HCT116 (cell line): Measurements from ENCODE around the gene SLC6A8. TPM values are rescaled to one million over a fixed set of nuclear protein-coding genes. Genes with fewer than 3 reads are reported as not detected.

Experiments
- ATAC-seq: fragments of 200-7000 bp; cut with Tn5 transposase; 2 replicates; pipeline ENCODE4 v1.9.1; 2020; ENCODE audit warnings: mild to moderate bottlenecking, moderate library complexity
- BruUV-seq: library from RNA; stranded (reverse); fragments of 400-500 nt; replicated peaks from 2 replicates; lab custom pipeline; 2021; lab: Mats Ljungman, UMichigan
- CTCF ChIA-PET: fragments of 300-600 bp; sonication (Branson Sonifier 250); formaldehyde crosslinking; loops from one replicate; lab custom pipeline; 2021; ENCODE audit warnings: antibody characterized with exemption; lab: Charles Lee
- POLR2A ChIA-PET: fragments of 300-600, 350-600 bp; sonication (Branson Sonifier 250); formaldehyde crosslinking; loops from one replicate; lab custom pipeline; 2021; ENCODE audit warnings: antibody characterized with exemption; lab: Charles Lee
- RAD21 ChIA-PET, 2 experiments: fragments of 300-600 bp; sonication (Branson Sonifier 250); formaldehyde crosslinking; loops; one replicate each; lab custom pipeline; 2023; ENCODE audit warnings: low total read pairs in 2 of 2; ENCODE audit not compliant: uncharacterized antibody in 2 of 2, unreplicated experiment in 2 of 2, low non-redundant PET in 1 of 2; lab: Charles Lee
- DNase-seq: peaks from one replicate; pipeline ENCODE4 v3.0.0-alpha.2; 2010; ENCODE audit warnings: low read depth, low spot score
- H2AFZ ChIP-seq: fragments of 200-600 bp; shearing (Covaris generic), sonication (generic); 2 replicates; pipeline ENCODE4 v1.6.1; 2017; ENCODE audit warnings: low read depth, mixed run types, mixed read lengths, antibody characterized with exemption, low read length; ENCODE audit not compliant: poor library complexity, severe bottlenecking
- H3K27ac ChIP-seq: 2 replicates; pipeline ENCODE4 v1.5.1; 2012; ENCODE audit warnings: low read depth, low read length
- H3K27me3 ChIP-seq: fragments of 200-600 bp; sonication (generic); 2 replicates; pipeline ENCODE4 v1.6.1; 2016; ENCODE audit warnings: mixed run types, low read length, mixed read lengths; ENCODE audit not compliant: insufficient read depth
- H3K36me3 ChIP-seq, 2 experiments: fragments of 200-500 bp in 1 of 2; fragments of 200-600 bp in 1 of 2; sonication (Bioruptor generic) in 1 of 2; sonication (generic) in 1 of 2; 2 replicates each; pipeline versions ENCODE4 v1.5.1 to v1.6.1; 2014 to 2016; ENCODE audit warnings: low read length in 2 of 2, inconsistent platforms in 1 of 2, mixed read lengths in 1 of 2, mixed run types in 1 of 2; ENCODE audit not compliant: insufficient read depth in 2 of 2, control insufficient read depth in 1 of 2
- H3K4me1 ChIP-seq, 2 experiments: fragments of 200-600 bp in 1 of 2; sonication (generic) in 1 of 2; 2 replicates each; pipeline versions ENCODE4 v1.5.1 to v1.6.1; 2012 to 2017; ENCODE audit warnings: low read length in 2 of 2, inconsistent platforms in 1 of 2, mild to moderate bottlenecking in 1 of 2, mixed read lengths in 1 of 2, mixed run types in 1 of 2, moderate library complexity in 1 of 2; ENCODE audit not compliant: insufficient read depth in 2 of 2, control insufficient read depth in 1 of 2
- H3K4me2 ChIP-seq: fragments of 200-600 bp; sonication (generic); 2 replicates; pipeline ENCODE4 v1.6.1; 2017; ENCODE audit warnings: mixed run types, low read length, mixed read lengths
- H3K4me3 ChIP-seq, 2 experiments: fragments of 200-600 bp in 1 of 2; sonication (generic) in 1 of 2; replicated peaks in 1 of 2; 2 replicates each; pipeline ENCODE4 v1.5.1; 2011 to 2016; ENCODE audit warnings: low read length in 2 of 2, control low read depth in 1 of 2, low read depth in 1 of 2, mild to moderate bottlenecking in 1 of 2, mixed read lengths in 1 of 2, mixed run types in 1 of 2
- H3K79me2 ChIP-seq: fragments of 200-600 bp; sonication (generic); 2 replicates; pipeline ENCODE4 v1.6.1; 2017; ENCODE audit warnings: mild to moderate bottlenecking, mixed run types, low read length, moderate library complexity, mixed read lengths; ENCODE audit not compliant: insufficient read depth
- H3K9ac ChIP-seq: fragments of 200-600 bp; sonication (generic); 2 replicates; pipeline ENCODE4 v1.6.1; 2016; ENCODE audit warnings: low read length, mixed read lengths
- H3K9me2 ChIP-seq: fragments of 200-600 bp; sonication (generic), shearing (Covaris generic); 2 replicates; pipeline ENCODE4 v1.6.1; 2017; ENCODE audit warnings: mixed run types, mild to moderate bottlenecking, moderate library complexity; ENCODE audit not compliant: insufficient read depth
- H3K9me3 ChIP-seq, 2 experiments: fragments of 200-500 bp in 1 of 2; fragments of 200-600 bp in 1 of 2; sonication (Bioruptor generic) in 1 of 2; sonication (generic) in 1 of 2; 2 replicates each; pipeline ENCODE4 v1.6.1; 2014 to 2017; ENCODE audit warnings: low read length in 2 of 2, mixed read lengths in 2 of 2, inconsistent platforms in 1 of 2, low read depth in 1 of 2, mild to moderate bottlenecking in 1 of 2, mixed run types in 1 of 2, moderate library complexity in 1 of 2; ENCODE audit not compliant: control insufficient read depth in 1 of 2, insufficient read depth in 1 of 2
- H4K20me1 ChIP-seq: fragments of 200-600 bp; sonication (generic), shearing (Covaris generic); 2 replicates; pipeline ENCODE4 v1.6.1; 2017; ENCODE audit warnings: mixed run types, mild to moderate bottlenecking, moderate library complexity; ENCODE audit not compliant: insufficient read depth
- ATF3 ChIP-seq: IDR thresholded peaks from 2 replicates; pipeline ENCODE4 v1.6.1; 2012
- CBX3 ChIP-seq: IDR thresholded peaks from 2 replicates; pipeline ENCODE4 v1.6.1; 2012; ENCODE audit warnings: low read depth
- CTCF ChIP-seq, 3 experiments: fragments of 200-600 bp in 1 of 3; sonication (generic) in 1 of 3; IDR thresholded peaks in 2 of 3; conservative IDR thresholded peaks in 1 of 3; 2 replicates each; pipeline ENCODE4 v1.5.1; 2012 to 2017; ENCODE audit warnings: low read depth in 2 of 3, low read length in 2 of 3, antibody characterized with exemption in 1 of 3, borderline replicate concordance in 1 of 3, control low read depth in 1 of 3, mild to moderate bottlenecking in 1 of 3, mixed read lengths in 1 of 3, mixed run types in 1 of 3, moderate library complexity in 1 of 3; ENCODE audit not compliant: insufficient read depth in 1 of 3
- EGR1 ChIP-seq: IDR thresholded peaks from 2 replicates; pipeline ENCODE4 v1.6.1; 2012; ENCODE audit warnings: low read depth
- ELF1 ChIP-seq: IDR thresholded peaks from 2 replicates; pipeline ENCODE4 v1.6.1; 2012; ENCODE audit warnings: low read depth, borderline replicate concordance
- EZH2 ChIP-seq: fragments of 200-600 bp; sonication (generic); IDR thresholded peaks from 2 replicates; pipeline ENCODE4 v1.6.1; 2017; ENCODE audit warnings: antibody characterized with exemption, mixed run types
- EZH2phosphoT487 ChIP-seq: fragments of 200-600 bp; IDR thresholded peaks from 2 replicates; pipeline ENCODE4 v1.6.1; 2018; ENCODE audit warnings: antibody characterized with exemption, borderline replicate concordance
- FOSL1 ChIP-seq: IDR thresholded peaks from 2 replicates; pipeline ENCODE4 v1.6.1; 2012; ENCODE audit warnings: low read depth
- JUND ChIP-seq: IDR thresholded peaks from 2 replicates; pipeline ENCODE4 v1.6.1; 2012
- MAX ChIP-seq: IDR thresholded peaks from 2 replicates; pipeline ENCODE4 v1.6.1; 2012
- POLR2A ChIP-seq: IDR thresholded peaks from 2 replicates; pipeline ENCODE4 v1.7.0; 2011; ENCODE audit warnings: borderline replicate concordance; ENCODE audit not compliant: insufficient read depth, insufficient read length; ENCODE audit errors: extremely low read depth
- POLR2AphosphoS5 ChIP-seq: IDR thresholded peaks from 2 replicates; pipeline ENCODE4 v1.6.1; 2011; ENCODE audit warnings: mild to moderate bottlenecking, low read depth, low read length, moderate library complexity
- RAD21 ChIP-seq: IDR thresholded peaks from 2 replicates; pipeline ENCODE4 v1.6.1; 2012; ENCODE audit warnings: low read depth, mild to moderate bottlenecking
- REST ChIP-seq: IDR thresholded peaks from 2 replicates; pipeline ENCODE4 v1.6.1; 2012; ENCODE audit warnings: low read depth
- SP1 ChIP-seq: IDR thresholded peaks from 2 replicates; pipeline ENCODE4 v1.6.1; 2012; ENCODE audit warnings: low read depth
- TCF7L2 ChIP-seq: IDR thresholded peaks from 2 replicates; pipeline ENCODE4 v1.7.0; 2011; ENCODE audit warnings: borderline replicate concordance, inconsistent platforms; ENCODE audit not compliant: insufficient read depth, insufficient read length; ENCODE audit errors: extremely low read depth
- YY1 ChIP-seq: IDR thresholded peaks from 2 replicates; pipeline ENCODE4 v1.6.1; 2011; ENCODE audit warnings: low read length, low read depth, moderate library complexity, mild to moderate bottlenecking; ENCODE audit not compliant: insufficient replicate concordance; ENCODE audit errors: extremely low read depth
- ZBTB33 ChIP-seq: IDR thresholded peaks from 2 replicates; pipeline ENCODE4 v1.6.1; 2011; ENCODE audit warnings: mild to moderate bottlenecking, low read length, moderate library complexity; ENCODE audit not compliant: insufficient replicate concordance; ENCODE audit errors: extremely low read depth
- ZFX ChIP-seq: fragments of 450-650 bp; IDR thresholded peaks from 2 replicates; pipeline ENCODE4 v1.6.1; 2017
- ZNF274 ChIP-seq: fragments of 200-500 bp; sonication (Bioruptor generic); IDR thresholded peaks from 2 replicates; pipeline ENCODE4 v1.6.1; 2014; ENCODE audit warnings: mild to moderate bottlenecking, low read depth, low read length, inconsistent platforms
- intact Hi-C: fragments of 100-400 bp; cut with micrococcal nuclease; formaldehyde crosslinking; loops from 2 replicates; pipeline ENCODE4 v1.10.0; 2022
- total RNA-seq: library from RNA; stranded (reverse); gene quantifications from one replicate; pipeline ENCODE4 v1.2.1, GENCODE V29; 2021; ENCODE audit not compliant: unreplicated experiment

The SLC6A8 gene
- total RNA-seq, 1 experiment from 2014 or later, result 101 TPM

GRCh38 chrX:153694687-153695270, 7.1 kb downstream of the SLC6A8 start:
- Histone ChIP-seq H2AFZ (no peak overlapping the region), H3K27me3 (no peaks in the 10 kb centered on the region), H3K36me3 (no peaks in the 10 kb centered on the region), H3K4me2 (no peak overlapping the region), H3K4me1 (peaks cover 4 to 7% of the 10 kb centered on the region in 2 experiments; a peak in 3 of 4 replicates), H3K9ac (no peak overlapping the region), H3K9me3 (no peaks in the 10 kb centered on the region), H4K20me1 (no peaks in the 10 kb centered on the region), H3K9me2 (no peaks in the 10 kb centered on the region), H3K4me3 (no peak overlapping the region), H3K27ac (no peak overlapping the region), H3K79me2 (peaks cover 17% of the 10 kb centered on the region)
- no peak for ATAC-seq
- ChIA-PET CTCF (no interaction called here), RAD21 (no interaction called here), POLR2A (no interaction called here)
- BruUV-seq, result TSS peak; percentile 1
- DNase-seq, result no peak
- intact Hi-C loops, result no loop called here
- TF ChIP-seq ZFX, result no peak
- no peak for TF ChIP-seq CBX3
- no peak for TF ChIP-seq SP1
- no peak for TF ChIP-seq EGR1
- TF ChIP-seq TCF7L2, result no peak
- TF ChIP-seq ATF3, result no peak
- TF ChIP-seq ZBTB33, result no peak
- TF ChIP-seq CTCF (IDR thresholded peaks at IDR 0.05 in 2 of 3, conservative IDR thresholded peaks at IDR 0.05 in 1 of 3; ENCODE audit: borderline replicate concordance in 1 of 3, insufficient read depth in 1 of 3, low read depth in 2 of 3, low read length in 2 of 3), result no peak
- TF ChIP-seq JUND, result no peak
- no peak for TF ChIP-seq RAD21
- TF ChIP-seq REST, result no peak
- TF ChIP-seq EZH2phosphoT487, result no peak
- TF ChIP-seq MAX, result no peak
- no peak for TF ChIP-seq EZH2
- TF ChIP-seq POLR2A, result no peak
- TF ChIP-seq ZNF274, result no peak
- no peak for TF ChIP-seq ELF1
- TF ChIP-seq POLR2AphosphoS5, result no peak
- TF ChIP-seq YY1, result no peak
- no peak for TF ChIP-seq FOSL1
